Measurements from ENCODE around the gene PRKG1.

DNA sequence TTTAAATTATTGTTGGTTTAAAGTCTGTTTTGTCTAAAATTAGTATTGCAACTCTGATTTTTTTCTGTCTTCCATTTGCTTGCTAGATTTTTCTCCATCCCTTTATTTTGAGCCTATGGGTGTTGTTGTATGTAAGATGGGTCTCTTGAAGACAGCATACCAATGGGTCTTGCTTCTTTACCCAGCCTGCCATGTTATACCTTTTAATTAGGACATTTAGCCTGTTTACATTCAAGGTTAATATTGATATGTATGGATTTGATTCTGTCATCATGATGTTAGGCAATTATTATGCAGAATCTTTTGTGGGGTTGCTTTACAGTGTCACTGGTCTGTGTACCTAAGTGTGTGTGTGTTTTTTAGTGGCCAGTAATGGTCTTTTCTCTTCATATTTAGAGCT is 906.5 kb downstream of the PRKG1 start:
- TF ChIP-seq, protein P1, sequence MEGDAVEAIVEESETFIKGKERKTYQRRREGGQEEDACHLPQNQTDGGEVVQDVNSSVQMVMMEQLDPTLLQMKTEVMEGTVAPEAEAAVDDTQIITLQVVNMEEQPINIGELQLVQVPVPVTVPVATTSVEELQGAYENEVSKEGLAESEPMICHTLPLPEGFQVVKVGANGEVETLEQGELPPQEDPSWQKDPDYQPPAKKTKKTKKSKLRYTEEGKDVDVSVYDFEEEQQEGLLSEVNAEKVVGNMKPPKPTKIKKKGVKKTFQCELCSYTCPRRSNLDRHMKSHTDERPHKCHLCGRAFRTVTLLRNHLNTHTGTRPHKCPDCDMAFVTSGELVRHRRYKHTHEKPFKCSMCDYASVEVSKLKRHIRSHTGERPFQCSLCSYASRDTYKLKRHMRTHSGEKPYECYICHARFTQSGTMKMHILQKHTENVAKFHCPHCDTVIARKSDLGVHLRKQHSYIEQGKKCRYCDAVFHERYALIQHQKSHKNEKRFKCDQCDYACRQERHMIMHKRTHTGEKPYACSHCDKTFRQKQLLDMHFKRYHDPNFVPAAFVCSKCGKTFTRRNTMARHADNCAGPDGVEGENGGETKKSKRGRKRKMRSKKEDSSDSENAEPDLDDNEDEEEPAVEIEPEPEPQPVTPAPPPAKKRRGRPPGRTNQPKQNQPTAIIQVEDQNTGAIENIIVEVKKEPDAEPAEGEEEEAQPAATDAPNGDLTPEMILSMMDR (IDR thresholded peaks at IDR 0.05; ENCODE audit: low read depth, low read length, poor library complexity, severe bottlenecking): no peak
- no peak for TF ChIP-seq EZH2phosphoT487 (IDR thresholded peaks at IDR 0.05; ENCODE audit: borderline replicate concordance, low read length)
